ENCODE measurements around the gene KIFAP3.

Gene KIFAP3

GRCh38 chr1:170049176-170049800 is 25.2 kb downstream of the KIFAP3 start:
- no peak for DNase-seq (ENCODE audit: low read depth)

GRCh38 chr1:170048515-170048914 is 26.0 kb downstream of the KIFAP3 start:
- DNase-seq (ENCODE audit: low read depth) = no peak
- TF ChIP-seq CTCF (IDR thresholded peaks at IDR 0.05; ENCODE audit: insufficient read depth, low read depth, low read length, missing control alignments) = no peak
- H3K4me3 ChIP-seq (ENCODE audit: low read length) = no peak overlapping the region

More at GRCh38 chr1:170049176-170049800, 25.2 kb downstream of the KIFAP3 start:
- TF ChIP-seq CTCF (IDR thresholded peaks at IDR 0.05; ENCODE audit: insufficient read depth, low read depth, low read length, missing control alignments) = no peak
- no peak overlapping the region for H3K4me3 ChIP-seq (ENCODE audit: low read length)

- DNase-seq (ENCODE audit: low read depth) = no peak
- TF ChIP-seq CTCF (IDR thresholded peaks at IDR 0.05; ENCODE audit: insufficient read depth, low read depth, low read length, missing control alignments) = no peak
- no peak overlapping the region for H3K4me3 ChIP-seq (ENCODE audit: low read length)
Measured at GRCh38 chr1:170044187-170044586, 30.3 kb downstream of the KIFAP3 start.

- no peak overlapping the region for H3K4me3 ChIP-seq (ENCODE audit: low read length)
- DNase-seq (ENCODE audit: low read depth) = no peak
- TF ChIP-seq CTCF (IDR thresholded peaks at IDR 0.05; ENCODE audit: insufficient read depth, low read depth, low read length, missing control alignments) = no peak
Measured at GRCh38 chr1:170041423-170042192, 32.9 kb downstream of the KIFAP3 start.

- no peak for TF ChIP-seq CTCF (IDR thresholded peaks at IDR 0.05; ENCODE audit: insufficient read depth, low read depth, low read length, missing control alignments)
- no peak for DNase-seq (ENCODE audit: low read depth)
Measured at GRCh38 chr1:170032531-170033280, 41.8 kb downstream of the KIFAP3 start.

GRCh38 chr1:170030212-170030611 is 44.3 kb downstream of the KIFAP3 start:
- TF ChIP-seq CTCF (IDR thresholded peaks at IDR 0.05; ENCODE audit: insufficient read depth, low read depth, low read length, missing control alignments) = no peak
- H3K4me3 ChIP-seq (ENCODE audit: low read length) = no peak overlapping the region
- DNase-seq (ENCODE audit: low read depth) = peak; percentile 21

More at GRCh38 chr1:170032531-170033280, 41.8 kb downstream of the KIFAP3 start:
- H3K4me3 ChIP-seq (ENCODE audit: low read length) = no peak overlapping the region
